ENCODE results near the gene LTB. TPM values are rescaled to one million over a fixed set of nuclear protein-coding genes. Genes with fewer than 3 reads are reported as not detected.

Gene LTB
- total and polyA plus RNA-seq, 9 of the 15 experiments (the other 6 are each of a cell fraction or from before 2014, with no cell fraction given): 0.07 to 0.51 TPM; not detected in 7

DNA sequence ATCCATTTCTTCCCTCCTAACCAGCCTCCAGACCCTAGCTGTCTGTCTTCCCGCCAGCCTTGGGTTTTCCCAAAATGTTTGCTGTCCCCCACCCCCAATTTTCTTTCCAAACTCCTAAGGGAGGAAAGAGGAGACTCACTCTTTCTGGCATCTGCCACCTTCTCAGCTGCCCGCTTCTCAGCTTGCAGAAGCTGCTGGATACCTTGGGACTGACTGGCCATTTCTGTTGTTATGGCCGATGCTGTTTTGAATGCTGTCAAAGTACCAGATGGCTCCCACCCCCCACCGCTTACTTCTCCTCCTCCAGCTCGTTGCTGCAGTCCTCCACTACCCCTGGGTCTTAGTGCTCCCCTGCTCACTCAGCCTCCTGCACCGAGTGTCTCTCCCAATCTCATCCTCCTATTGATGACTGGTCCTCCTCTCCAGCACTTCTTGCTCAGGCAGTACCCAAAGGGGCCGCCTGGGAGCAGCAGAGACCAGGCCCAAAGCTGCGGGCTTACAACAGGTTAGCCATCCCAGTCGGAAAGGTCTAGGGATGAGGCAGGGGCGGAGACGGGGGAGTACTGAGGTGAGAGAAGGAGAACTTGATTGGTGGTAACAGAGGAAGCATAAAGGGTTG is 35.8 kb downstream of the LTB start, which contains the start of gene ATP6V1G2 (continued):
- TF ChIP-seq KLF6 (CRISPR knock-in tag; IDR thresholded peaks at IDR 0.05; ENCODE audit: borderline replicate concordance): no peak
- TF ChIP-seq KAT8 (IDR thresholded peaks at IDR 0.05; ENCODE audit: low read depth): no peak
- no peak for TF ChIP-seq RHOXF2B (CRISPR knock-in tag; conservative IDR thresholded peaks at IDR 0.05)
- TF ChIP-seq ZFP30 (CRISPR knock-in tag; IDR thresholded peaks at IDR 0.05; ENCODE audit: borderline replicate concordance): no peak
- TF ChIP-seq TARDBP (IDR thresholded peaks at IDR 0.05): peak; percentile 92
- TF ChIP-seq ZEB2 (IDR thresholded peaks at IDR 0.05): peak; percentile 88
- TF ChIP-seq CBFA2T3 (IDR thresholded peaks at IDR 0.05): no peak
- no peak for TF ChIP-seq HMG20B (CRISPR knock-in tag; IDR thresholded peaks at IDR 0.05)
- TF ChIP-seq SMARCC2 (IDR thresholded peaks at IDR 0.05; ENCODE audit: low read depth): no peak
- no peak for TF ChIP-seq RFX7 (CRISPR knock-in tag; IDR thresholded peaks at IDR 0.05)
- TF ChIP-seq ZNF133 (CRISPR knock-in tag; IDR thresholded peaks at IDR 0.05): no peak
- TF ChIP-seq CC2D1A (IDR thresholded peaks at IDR 0.05): peak; percentile 91
- TF ChIP-seq, protein P1, sequence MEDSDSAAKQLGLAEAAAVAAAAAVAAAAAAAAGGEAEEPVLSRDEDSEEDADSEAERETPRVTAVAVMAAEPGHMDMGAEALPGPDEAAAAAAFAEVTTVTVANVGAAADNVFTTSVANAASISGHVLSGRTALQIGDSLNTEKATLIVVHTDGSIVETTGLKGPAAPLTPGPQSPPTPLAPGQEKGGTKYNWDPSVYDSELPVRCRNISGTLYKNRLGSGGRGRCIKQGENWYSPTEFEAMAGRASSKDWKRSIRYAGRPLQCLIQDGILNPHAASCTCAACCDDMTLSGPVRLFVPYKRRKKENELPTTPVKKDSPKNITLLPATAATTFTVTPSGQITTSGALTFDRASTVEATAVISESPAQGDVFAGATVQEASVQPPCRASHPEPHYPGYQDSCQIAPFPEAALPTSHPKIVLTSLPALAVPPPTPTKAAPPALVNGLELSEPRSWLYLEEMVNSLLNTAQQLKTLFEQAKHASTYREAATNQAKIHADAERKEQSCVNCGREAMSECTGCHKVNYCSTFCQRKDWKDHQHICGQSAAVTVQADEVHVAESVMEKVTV (CRISPR knock-in tag; IDR thresholded peaks at IDR 0.05): peak; percentile 97
- TF ChIP-seq MYC (IDR thresholded peaks at IDR 0.05; ENCODE audit: low read depth, low read length): peak; percentile 52; the same call in 1 of the 2 replicates
- TF ChIP-seq MYC (CRISPR knock-in tag; IDR thresholded peaks at IDR 0.05; ENCODE audit: borderline replicate concordance, low read depth): no peak
- no peak for TF ChIP-seq SLC30A9 (CRISPR knock-in tag; IDR thresholded peaks at IDR 0.05)
- TF ChIP-seq, protein P2, sequence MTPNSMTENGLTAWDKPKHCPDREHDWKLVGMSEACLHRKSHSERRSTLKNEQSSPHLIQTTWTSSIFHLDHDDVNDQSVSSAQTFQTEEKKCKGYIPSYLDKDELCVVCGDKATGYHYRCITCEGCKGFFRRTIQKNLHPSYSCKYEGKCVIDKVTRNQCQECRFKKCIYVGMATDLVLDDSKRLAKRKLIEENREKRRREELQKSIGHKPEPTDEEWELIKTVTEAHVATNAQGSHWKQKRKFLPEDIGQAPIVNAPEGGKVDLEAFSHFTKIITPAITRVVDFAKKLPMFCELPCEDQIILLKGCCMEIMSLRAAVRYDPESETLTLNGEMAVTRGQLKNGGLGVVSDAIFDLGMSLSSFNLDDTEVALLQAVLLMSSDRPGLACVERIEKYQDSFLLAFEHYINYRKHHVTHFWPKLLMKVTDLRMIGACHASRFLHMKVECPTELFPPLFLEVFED (CRISPR knock-in tag; conservative IDR thresholded peaks at IDR 0.05): no peak
- no peak for TF ChIP-seq ASH1L (IDR thresholded peaks at IDR 0.05; ENCODE audit: borderline replicate concordance, low read depth, partially characterized antibody)
- no peak for TF ChIP-seq ZNF436 (CRISPR knock-in tag; IDR thresholded peaks at IDR 0.05)
- TF ChIP-seq, protein P3, sequence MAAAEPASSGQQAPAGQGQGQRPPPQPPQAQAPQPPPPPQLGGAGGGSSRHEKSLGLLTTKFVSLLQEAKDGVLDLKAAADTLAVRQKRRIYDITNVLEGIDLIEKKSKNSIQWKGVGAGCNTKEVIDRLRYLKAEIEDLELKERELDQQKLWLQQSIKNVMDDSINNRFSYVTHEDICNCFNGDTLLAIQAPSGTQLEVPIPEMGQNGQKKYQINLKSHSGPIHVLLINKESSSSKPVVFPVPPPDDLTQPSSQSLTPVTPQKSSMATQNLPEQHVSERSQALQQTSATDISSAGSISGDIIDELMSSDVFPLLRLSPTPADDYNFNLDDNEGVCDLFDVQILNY (CRISPR knock-in tag; IDR thresholded peaks at IDR 0.05): no peak
- TF ChIP-seq, protein P4, sequence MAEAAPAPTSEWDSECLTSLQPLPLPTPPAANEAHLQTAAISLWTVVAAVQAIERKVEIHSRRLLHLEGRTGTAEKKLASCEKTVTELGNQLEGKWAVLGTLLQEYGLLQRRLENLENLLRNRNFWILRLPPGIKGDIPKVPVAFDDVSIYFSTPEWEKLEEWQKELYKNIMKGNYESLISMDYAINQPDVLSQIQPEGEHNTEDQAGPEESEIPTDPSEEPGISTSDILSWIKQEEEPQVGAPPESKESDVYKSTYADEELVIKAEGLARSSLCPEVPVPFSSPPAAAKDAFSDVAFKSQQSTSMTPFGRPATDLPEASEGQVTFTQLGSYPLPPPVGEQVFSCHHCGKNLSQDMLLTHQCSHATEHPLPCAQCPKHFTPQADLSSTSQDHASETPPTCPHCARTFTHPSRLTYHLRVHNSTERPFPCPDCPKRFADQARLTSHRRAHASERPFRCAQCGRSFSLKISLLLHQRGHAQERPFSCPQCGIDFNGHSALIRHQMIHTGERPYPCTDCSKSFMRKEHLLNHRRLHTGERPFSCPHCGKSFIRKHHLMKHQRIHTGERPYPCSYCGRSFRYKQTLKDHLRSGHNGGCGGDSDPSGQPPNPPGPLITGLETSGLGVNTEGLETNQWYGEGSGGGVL (CRISPR knock-in tag; IDR thresholded peaks at IDR 0.05): no peak
- TF ChIP-seq JUNB (CRISPR knock-in tag; conservative IDR thresholded peaks at IDR 0.05): no peak
- no peak for TF ChIP-seq POLR3G (IDR thresholded peaks at IDR 0.05; ENCODE audit: extremely low read depth, insufficient read length, insufficient replicate concordance)
- TF ChIP-seq MYBL2 (IDR thresholded peaks at IDR 0.05; ENCODE audit: low read depth): no peak
- TF ChIP-seq MYBL2 (CRISPR knock-in tag; IDR thresholded peaks at IDR 0.05; ENCODE audit: borderline replicate concordance): no peak
- no peak for TF ChIP-seq XRCC4 (IDR thresholded peaks at IDR 0.05; ENCODE audit: extremely low read depth, insufficient read depth, insufficient read length)
- TF ChIP-seq ZC3H11A (IDR thresholded peaks at IDR 0.05; ENCODE audit: low read depth, low read length): no peak

All from K562 (cell line).